H1 (cell line): Measurements from ENCODE around the gene PEX1.

Source experiments
- EP300 ChIP-seq, 2 experiments: IDR thresholded peaks; 1 replicate in 1 of 2; 2 replicates in 1 of 2; pipeline ENCODE4 v1.6.1; 2011 to 2012; ENCODE audit warnings: low read depth in 2 of 2, low read length in 2 of 2, mild to moderate bottlenecking in 2 of 2, borderline replicate concordance in 1 of 2, inconsistent platforms in 1 of 2, moderate library complexity in 1 of 2
- NRF1 ChIP-seq: IDR thresholded peaks from 2 replicates; pipeline ENCODE4 v1.6.1; 2011; ENCODE audit warnings: mild to moderate bottlenecking, low read depth, low read length, improper control_type of control experiment
- POLR2AphosphoS5 ChIP-seq: IDR thresholded peaks from 2 replicates; pipeline ENCODE4 v1.6.1; 2011; ENCODE audit warnings: low read depth, low read length
- RAD21 ChIP-seq, 2 experiments: IDR thresholded peaks in 1 of 2; conservative IDR thresholded peaks in 1 of 2; 2 replicates each; pipeline ENCODE4 v1.6.1; 2011; ENCODE audit warnings: low read depth in 2 of 2, low read length in 2 of 2, improper control_type of control experiment in 1 of 2, inconsistent platforms in 1 of 2, mild to moderate bottlenecking in 1 of 2, moderate library complexity in 1 of 2
- RBBP5 ChIP-seq: IDR thresholded peaks from 2 replicates; pipeline ENCODE4 v1.7.1; 2012; ENCODE audit warnings: low read depth, mild to moderate bottlenecking, inconsistent platforms, low read length, moderate library complexity, borderline replicate concordance
- SP4 ChIP-seq: IDR thresholded peaks from 2 replicates; pipeline ENCODE4 v1.6.1; 2012; ENCODE audit warnings: low read length, inconsistent platforms
- SUZ12 ChIP-seq: fragments of 200-600 bp; sonication (generic); IDR thresholded peaks from 2 replicates; pipeline ENCODE4 v1.6.1; 2012; ENCODE audit warnings: mild to moderate bottlenecking, inconsistent platforms, low read length, moderate library complexity, mixed read lengths
- TF ChIP-seq, protein P1 (sequence below), 3 experiments: IDR thresholded peaks; 1 replicate in 2 of 3; 2 replicates in 1 of 3; pipeline versions ENCODE4 v1.5.1 to v1.6.1; 2011; ENCODE audit warnings: low read length in 3 of 3, mild to moderate bottlenecking in 3 of 3, inconsistent platforms in 2 of 3, low read depth in 1 of 3, moderate library complexity in 1 of 3; ENCODE audit not compliant: insufficient read depth in 1 of 3; ENCODE audit errors: control extremely low read depth in 1 of 3
- TF ChIP-seq, protein P2 (sequence below): IDR thresholded peaks from 2 replicates; pipeline ENCODE4 v1.6.1; 2012; ENCODE audit warnings: inconsistent platforms

GRCh38 chr7:92513167-92513902 lies 15.0 kb downstream of the PEX1 start:
- TF ChIP-seq SP4 (no peak), EP300 (IDR thresholded peaks at IDR 0.05; ENCODE audit: borderline replicate concordance in 1 of 2, low read depth in 2 of 2, low read length in 2 of 2) (no peak), SUZ12 (no peak), RAD21 (IDR thresholded peaks at IDR 0.05 in 1 of 2, conservative IDR thresholded peaks at IDR 0.05 in 1 of 2; ENCODE audit: low read depth in 2 of 2, low read length in 2 of 2) (no peak), POLR2AphosphoS5 (no peak), NRF1 (no peak), RBBP5 (no peak)
- TF ChIP-seq, protein P1, sequence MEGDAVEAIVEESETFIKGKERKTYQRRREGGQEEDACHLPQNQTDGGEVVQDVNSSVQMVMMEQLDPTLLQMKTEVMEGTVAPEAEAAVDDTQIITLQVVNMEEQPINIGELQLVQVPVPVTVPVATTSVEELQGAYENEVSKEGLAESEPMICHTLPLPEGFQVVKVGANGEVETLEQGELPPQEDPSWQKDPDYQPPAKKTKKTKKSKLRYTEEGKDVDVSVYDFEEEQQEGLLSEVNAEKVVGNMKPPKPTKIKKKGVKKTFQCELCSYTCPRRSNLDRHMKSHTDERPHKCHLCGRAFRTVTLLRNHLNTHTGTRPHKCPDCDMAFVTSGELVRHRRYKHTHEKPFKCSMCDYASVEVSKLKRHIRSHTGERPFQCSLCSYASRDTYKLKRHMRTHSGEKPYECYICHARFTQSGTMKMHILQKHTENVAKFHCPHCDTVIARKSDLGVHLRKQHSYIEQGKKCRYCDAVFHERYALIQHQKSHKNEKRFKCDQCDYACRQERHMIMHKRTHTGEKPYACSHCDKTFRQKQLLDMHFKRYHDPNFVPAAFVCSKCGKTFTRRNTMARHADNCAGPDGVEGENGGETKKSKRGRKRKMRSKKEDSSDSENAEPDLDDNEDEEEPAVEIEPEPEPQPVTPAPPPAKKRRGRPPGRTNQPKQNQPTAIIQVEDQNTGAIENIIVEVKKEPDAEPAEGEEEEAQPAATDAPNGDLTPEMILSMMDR (IDR thresholded peaks at IDR 0.05; ENCODE audit: control extremely low read depth in 1 of 3, insufficient read depth in 1 of 3, low read depth in 1 of 3, low read length in 3 of 3) = no peak
- TF ChIP-seq, protein P2, sequence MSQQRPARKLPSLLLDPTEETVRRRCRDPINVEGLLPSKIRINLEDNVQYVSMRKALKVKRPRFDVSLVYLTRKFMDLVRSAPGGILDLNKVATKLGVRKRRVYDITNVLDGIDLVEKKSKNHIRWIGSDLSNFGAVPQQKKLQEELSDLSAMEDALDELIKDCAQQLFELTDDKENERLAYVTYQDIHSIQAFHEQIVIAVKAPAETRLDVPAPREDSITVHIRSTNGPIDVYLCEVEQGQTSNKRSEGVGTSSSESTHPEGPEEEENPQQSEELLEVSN = no peak
